HG03097 (cell line): ENCODE results near the gene IDH3G.
"Not testable (repeated sequence)": the region's sequence is repeated elsewhere in the genome, so short reads cannot be mapped to it uniquely, and the experiment has no call there.

Source experiments
- ATAC-seq: cut with Tn5 transposase; IDR thresholded peaks from one replicate; pipeline ENCODE4 v1.9.1; 2021; ENCODE audit not compliant: unreplicated experiment, low FRiP score

Gene IDH3G

DNA sequence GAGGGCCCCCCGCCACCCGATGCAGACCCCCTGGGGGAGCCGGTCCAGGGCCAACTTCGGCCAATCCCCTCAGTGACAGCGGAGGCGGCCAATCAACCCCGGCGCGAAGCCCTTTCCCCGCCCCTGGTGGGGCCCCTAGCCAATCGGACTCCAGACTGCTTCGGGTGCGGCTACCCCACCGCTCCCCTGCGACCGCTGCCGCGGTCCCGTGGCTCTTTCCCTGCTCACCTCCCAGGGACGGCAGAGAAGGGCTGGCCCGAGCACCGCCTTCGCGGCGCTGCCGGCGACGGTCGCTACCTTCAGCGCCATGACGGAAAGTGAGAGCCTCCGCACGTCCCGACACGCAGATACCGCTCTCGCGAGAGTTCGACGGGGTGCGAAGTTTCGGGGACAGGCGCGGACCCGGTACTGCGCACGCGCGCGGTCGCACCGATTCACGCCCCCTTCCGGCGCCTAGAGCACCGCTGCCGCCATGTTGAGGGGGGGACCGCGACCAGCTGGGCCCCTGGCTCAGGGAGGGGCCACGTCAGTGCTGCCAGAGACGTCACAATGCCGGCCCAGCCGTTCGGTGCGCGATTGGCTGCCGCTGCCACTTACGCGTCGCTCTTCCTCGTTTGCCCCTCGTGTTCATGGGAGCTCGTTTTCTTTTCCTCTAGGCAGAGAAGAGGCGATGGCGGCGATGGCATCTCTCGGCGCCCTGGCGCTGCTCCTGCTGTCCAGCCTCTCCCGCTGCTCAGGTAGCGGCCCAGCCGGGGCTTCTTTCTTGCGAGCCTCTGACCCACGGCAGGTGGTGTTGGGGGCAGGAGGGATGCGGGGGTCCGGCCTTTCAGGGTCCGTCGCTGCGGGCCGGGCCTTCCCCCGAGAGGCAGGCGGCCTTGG, at the start of gene IDH3G, which contains the start of gene SSR4:
TSS of gene IDH3G (minus strand) at position 358 of the 879 bp plus-strand sequence. CDS start at position 309, 49 bp downstream.
TSS of gene SSR4 (plus strand) at position 651 of the 879 bp plus-strand sequence. CDS start at position 671, 20 bp downstream.
- peak; percentile 82 for ATAC-seq

DNA sequence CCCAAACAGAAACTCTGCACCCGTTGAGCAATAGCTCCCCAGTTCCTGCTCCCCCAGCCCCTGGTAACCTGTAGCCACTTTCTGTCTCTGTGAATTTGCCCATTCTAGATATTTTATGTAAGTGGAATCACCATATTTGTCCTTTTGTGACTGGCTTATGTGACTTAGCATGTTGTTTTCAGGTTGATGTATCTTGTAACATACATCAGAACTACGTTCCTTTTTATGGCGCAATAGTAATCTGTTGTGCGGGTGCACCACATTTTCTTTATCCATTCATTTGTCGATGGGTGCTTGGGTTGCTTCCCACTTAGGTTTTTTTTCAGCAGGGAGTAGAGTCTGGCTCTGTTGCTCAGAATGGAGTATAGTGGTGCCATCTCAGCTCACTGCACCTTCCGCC, 42.7 kb upstream of the IDH3G start:
- ATAC-seq, result no peak

DNA sequence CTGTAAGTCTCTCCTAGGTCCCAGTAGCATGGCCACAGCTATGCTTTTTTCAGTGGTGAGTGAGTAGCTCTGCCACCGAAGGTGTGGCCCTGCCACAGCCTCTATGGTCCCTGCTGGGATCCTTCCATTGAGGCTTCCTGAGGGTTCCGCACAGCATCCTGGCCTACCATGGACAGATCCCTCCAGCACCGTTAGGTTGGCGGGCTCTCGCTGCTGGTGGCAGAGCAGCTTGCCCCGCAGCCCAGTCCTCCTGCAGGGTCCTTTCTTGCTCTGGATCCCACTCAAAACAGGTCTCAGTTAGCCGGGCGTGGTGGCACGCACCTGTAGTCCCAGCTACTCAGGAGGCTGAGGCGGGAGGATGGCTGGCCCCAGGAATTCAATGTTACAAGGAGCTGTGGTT, 38.6 kb upstream of the IDH3G start:
- no peak for ATAC-seq

DNA sequence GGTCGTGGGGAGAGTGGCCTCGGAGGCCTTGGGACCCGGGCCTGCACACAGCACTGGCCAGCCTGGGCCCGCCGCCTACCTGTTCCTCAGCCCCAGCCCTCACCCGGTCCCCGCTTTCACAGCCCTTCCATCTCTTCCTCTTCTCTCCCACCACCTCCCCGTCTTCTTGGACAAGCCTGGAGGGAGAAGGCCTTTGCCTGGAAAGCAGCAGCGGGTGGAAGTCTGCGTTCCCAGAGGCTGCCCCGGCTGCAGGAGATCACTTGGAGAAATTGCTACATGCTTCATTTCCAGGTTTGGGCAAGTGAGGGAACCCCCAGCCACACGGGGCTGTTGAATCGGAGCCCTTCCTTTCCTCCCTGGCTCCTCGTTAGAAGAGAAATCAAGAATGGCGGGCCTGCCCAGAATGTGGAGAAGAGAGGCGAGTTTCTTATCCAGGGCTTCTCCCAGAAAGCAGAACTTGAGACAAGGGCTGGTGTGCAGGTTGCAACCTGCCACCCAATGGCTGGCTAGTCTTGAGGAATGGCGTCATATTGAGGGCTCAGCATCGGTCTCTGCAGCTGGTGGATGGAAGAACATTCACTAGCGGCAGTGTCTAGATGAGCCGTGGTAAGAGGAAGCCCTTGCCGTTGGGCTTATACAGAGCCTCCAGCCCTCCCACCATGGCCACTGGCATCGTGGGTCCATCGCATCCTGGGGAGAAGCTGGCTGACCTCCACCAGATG, 37.4 kb upstream of the IDH3G start:
- ATAC-seq, result no peak

DNA sequence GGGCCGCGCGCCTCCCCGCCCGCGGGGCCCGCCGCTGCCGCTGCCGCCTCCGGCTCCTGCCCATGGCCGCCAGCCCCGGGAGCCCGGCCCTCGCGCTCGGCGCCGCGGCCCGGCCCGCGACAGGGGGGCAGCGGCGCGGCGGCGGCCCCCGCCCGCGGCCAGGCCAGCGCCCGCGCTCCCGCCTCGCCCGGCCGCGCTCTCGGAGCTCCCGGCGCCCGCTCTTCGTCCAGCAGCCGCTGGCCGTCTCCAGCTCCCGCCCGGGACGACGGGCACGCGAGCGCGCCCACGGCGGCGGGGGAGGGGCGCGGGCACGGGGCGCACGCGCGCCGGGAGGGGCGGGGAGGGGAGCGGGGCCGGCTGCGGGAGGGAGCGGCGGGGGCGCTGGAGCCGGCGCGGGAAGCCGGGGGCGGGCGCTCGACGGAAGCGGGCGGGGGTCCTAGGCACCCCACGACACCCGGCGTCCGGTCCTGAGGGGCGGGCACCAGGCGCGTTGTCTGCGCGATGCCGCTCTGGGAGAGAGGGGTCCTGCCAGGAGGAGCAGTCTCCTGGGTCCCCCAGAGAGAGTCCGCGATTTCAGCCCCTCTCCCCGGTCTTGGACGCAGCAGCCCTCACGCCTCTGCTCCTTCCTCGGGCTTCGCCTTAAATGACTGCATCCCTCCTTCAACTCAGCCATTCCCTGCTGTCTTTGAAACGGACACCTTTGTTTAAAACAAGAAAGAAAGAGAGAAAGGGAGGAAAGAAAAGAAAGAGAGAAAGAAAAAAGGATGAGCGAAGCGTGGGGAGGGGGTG, 36.7 kb upstream of the IDH3G start:
- no peak for ATAC-seq

DNA sequence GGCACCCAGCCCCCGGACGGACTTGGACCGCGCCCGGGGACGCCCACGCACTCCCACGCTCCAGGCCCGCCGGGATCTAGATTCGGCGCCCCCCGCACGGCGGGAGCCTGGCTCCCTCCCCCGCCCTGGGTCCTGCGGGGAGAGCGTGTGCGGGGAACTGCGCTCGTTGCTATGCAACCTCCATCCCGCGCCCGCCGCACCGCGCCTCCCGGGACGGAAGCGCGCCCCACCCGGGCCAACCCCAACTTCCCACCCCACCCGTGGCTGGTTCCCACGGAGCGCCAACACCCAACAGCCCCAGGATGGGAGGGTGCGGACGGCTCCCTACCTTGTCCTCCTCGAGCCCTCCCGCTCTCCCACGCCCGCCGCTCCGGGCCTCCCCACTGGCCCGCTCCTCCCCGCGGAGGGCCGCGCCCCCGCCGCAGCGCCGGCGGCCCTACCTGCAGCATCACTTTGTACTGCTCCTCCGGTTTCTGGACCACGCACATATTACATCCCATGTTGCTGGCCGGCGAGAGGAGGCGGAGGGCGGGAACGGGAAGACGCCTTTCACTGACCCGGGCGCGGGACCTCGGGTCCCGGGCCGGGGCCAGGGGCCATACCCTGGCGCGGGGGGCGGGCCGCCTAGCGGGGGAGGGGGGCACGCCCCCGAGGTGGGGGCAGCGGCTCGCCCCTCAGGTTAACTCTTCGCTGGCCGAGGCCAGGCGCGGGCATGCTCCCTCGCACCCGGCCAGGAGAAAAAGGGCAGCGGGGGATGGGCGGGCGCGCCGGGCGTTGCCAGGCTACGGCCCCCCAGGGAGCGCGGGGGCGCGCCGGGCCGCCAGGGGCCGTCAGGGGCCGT, 35.8 kb upstream of the IDH3G start, which contains the start of gene PDZD4:
TSS of gene PDZD4 (minus strand) at position 746 of the 841 bp plus-strand sequence. CDS start at position 500, 246 bp downstream.
- ATAC-seq, result no peak

DNA sequence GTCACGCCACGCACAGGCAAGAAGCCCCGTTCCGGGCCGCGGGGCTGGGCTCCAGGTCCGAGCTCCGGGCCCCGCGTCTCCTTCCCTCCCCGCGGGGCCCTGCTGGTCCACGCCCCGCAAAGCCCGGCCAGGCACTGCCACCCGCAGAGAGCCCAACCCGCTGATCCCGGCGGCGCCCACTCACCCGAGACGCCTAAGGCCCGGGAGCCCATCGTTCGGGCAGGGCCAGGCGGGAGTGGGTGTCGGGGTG, 35.3 kb upstream of the IDH3G start:
- no peak for ATAC-seq

DNA sequence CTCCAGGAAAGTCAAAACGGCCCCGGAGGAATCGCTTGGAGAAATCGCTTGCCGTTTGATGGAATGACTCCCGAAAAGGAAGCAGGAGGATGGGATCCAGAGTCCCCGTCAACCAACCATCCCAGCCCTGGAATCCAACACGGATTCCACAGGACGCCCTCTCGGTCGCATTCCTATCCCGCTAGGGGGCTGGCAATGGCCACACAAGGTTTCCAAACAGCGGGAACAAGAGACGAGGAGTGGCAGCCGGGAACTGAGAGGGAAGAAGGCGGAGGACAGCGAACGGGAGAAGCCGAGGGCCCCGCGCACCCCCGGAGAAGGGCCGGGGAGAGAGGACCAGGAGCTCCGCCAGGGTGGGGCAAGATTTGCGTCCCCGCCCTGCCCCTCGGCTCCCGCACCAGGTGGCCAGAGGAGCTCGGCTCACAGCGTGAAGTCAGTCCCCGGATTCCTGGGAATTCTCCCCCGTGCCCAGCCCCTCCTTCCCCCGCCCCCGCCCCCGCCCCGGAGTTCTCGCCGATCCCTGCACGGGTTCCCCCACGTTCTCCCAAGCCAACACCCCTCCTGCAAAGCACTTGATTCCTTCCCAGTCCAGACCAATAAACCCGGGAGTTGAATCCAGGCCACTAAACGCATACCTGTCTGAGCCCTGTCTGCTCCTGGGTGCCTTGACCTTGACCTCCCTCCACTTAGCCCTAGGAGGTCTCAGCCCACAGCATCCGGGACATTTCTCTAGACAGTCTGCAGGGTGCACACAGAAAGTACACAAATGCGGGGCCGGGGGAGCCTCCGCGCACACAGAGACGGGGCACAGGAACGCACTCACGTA, 34.8 kb upstream of the IDH3G start:
- no peak for ATAC-seq

DNA sequence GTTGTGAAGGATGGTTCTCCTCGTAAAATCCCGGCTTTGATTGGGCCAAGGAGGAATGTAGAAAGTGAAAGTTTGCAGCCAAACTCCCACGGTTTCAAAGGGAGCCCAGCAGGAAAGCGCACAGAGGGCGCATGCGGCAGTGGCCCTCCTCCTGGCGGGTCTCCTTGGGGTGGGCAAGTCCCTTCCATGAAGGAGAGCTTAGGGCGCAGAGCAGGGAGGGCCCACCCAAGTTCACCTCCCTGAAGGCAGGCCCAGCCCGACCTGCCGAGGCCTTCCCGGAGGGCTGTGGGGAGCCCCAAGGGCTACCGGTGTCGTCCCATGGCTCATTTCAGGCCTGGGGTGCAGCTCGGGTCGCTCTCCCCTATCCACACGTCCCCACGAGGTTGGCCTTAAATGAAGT, 34.1 kb upstream of the IDH3G start:
- no peak for ATAC-seq

DNA sequence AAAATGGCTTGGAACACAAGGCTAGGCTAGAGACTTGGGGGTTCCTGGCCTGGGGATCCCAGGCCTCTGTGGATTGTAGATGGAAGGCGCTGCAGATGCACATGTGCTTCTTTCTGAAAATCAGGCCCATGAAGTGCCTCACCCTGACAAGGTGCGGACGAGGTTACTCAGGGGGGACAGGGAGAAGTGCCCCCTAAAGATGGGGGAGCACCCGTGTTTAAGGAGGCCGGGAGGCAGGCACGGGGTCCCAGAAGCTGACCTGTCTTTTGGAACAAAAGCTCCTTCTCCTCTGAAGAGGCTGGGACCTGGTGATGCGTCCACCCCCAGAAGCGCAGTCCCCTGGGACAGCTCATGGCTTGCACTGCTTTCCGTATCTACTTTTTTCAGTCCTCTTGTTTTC, 33.7 kb upstream of the IDH3G start:
- ATAC-seq, result no peak

DNA sequence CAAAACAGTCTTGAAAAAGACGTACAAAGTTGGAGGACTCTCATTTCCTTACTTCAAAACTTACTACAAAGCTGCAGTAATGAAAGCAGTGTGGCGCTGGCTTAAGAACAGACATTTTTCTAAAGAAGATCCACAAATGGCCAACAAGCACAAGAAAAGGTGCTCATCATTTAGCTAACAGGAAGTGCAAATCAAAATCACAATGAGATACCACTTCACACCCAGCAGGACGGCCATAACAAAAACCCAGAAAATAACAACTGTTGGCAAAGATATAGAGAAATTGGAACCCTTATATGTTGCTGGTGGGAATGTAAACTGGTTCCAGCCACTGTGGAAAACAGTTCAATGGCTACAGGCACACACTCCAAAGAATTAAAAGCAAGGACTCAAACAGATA, 32.8 kb upstream of the IDH3G start:
- no peak for ATAC-seq

DNA sequence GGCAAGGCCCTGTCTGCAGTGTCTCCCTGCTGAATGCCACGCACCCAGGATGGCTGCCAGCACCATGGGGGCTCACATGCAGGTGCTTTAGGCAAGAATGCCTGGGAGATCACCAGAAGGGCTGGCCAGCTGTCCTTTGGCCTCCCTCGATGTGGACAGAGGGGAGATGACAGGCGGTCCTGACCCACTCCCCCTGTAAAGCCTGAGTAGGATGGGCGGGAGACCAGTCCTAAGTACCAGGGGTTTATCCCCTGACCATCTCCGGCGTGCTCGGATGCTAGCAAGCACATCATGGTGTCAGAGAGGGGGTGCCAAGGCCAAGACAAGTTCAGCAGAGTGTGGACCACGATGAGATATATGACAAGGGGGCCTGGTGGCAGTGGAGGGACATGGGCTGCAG, 30.9 kb upstream of the IDH3G start:
- ATAC-seq, result no peak

DNA sequence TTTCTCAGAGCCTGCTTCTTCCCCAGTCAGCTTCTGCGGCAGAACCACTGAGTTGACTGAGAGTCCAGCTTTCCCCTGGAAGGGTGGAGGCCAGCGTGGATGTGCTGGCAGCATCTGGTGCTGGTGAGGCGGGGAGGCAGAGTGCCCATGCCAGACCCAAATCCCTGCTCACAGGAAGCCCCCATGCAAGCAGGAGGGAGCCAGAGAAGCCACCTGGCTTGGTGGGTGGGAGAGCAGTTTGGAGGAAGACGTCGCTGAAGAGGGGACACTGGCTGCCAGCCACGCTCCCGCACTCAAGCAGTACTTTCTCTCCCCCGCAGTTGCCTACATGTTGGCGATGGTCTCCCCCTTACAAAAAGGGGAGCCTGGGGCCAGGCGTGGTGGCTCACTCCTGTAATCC, 30.2 kb upstream of the IDH3G start:
- ATAC-seq, result no peak

DNA sequence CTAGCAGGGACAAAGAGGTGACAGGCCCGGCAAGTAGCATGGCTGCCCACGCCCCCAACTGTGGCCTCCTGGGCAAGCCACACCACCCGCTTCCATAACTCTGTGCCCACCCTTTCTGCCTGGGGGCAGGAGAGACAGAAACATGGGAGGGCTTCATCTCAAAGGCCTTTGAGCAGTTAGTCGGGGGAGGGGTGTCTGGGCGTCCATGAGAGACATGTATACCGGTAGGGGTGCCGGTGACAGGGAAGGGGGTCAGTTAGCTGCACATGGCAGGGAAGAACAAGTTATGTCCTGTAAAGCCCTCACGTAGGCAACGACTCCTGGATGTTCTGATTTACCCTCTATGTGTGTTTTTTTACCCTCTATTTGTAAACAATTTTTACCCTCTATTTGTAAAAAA, 26.9 kb upstream of the IDH3G start:
- no peak for ATAC-seq

DNA sequence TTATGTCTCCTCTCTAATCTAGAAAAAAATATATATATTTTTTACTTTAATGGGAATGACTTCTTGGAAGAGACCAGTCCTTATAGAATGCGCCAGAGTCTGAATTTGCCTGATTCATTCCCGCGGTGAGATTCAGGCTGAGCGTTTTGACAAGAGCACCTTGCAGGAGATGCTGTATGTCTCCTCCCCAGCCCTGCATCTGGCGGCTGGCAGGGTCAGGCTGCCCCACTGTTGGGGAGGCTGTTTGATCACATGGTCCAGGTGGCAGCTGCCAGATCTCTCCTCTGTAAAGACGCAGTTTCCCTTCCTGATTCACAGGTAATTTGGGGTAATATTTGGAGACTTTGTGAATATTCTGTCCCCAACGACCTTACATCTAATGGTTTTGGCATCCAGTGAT, 26.4 kb upstream of the IDH3G start:
- no peak for ATAC-seq

DNA sequence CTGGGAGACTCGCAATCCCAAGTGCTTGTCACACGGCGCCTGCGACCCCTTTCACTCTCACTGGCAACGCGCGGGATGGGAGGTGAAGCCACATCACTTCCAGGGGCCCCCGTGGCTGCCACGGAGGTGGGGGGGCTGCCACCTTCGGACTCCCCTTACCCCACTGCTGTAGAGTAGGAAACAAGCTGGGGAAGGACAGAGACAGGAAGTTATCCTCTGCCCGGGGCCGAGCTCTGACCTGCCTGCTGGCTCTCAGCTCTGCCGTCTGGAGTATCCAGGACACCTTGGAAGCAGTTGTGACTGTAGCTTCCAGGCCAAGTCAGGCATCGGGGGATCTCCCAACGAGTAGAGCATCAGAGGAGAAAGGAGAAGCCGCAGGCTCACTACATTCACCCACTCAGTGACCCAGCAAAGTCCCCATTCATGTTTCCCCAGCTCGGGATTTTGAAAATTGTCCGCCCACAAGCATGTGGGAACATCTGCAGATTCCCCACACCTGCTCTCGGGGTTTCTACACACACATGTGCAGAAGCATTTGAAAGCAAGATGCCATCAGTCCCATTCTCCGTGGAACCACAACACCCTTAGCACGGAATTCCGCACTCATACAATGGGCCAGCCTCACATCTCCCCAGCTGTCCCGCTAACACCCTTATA, 25.3 kb upstream of the IDH3G start:
- ATAC-seq, result no peak

DNA sequence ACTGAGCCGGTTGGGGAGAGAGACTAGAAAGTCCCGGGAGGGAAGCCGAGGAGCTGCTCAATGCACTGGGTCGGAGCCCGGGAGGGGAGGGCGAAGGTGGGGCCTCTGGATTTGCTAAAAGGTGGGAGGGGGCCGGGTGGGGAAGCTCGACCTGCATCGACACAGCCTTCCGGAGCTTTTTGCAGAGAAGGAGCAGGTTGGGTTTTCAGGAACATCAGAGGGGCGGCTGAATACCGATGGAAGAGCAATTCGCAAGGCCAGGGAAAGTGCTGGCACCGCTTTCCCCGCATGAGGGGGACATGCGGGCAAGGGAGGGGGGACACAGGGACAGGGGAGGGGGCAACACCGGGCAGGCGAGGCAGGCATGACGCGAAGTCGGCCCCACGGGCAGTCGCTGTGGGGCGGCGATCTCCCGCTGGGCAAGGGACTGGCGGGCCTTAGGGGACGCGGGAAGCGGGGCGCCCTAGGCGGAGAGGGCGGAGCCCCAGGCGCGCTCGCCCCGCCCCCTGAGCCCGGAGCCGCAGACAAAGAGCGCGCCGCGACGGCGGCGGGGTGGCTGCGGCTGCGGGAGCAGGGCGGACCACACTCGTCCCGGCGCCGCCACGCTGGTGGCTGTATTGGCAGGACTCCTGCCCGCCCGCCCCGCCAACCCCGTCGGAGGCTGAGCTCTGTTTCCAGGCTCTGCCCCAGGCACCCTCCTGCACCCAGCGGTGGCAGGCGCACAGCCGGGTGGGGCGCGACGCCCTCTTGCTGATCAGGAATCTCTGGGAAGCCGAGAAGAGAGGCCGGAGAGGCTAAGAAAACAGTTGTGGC, 24.6 kb upstream of the IDH3G start:
- no peak for ATAC-seq

DNA sequence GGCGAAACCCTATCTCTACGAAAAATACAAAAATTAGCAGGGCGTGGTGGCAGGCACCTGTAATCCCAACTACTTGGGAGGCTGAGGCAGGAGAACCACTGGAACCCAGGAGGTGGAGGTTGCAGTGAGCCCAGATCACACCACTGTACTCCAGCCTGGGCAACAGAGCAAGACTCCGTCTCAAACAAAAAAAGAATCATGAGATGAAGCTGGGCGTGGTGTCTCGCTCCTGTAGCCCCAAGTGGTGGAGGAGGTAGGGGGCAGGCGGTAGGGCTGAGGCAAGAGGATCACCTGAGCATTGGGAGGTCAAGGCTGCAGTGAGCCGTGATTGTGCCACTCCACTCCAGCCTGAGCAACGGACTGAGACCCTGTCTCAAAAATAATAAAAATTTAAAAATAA, 23.9 kb upstream of the IDH3G start:
- not testable (repeated sequence) for ATAC-seq
